Neural progenitor cell (in vitro differentiated cells): ENCODE results near the gene CASP9.

ENCODE experiments used
- CTCF ChIP-seq: fragments of 200-600 bp; sonication (generic); IDR thresholded peaks from 2 replicates; pipeline ENCODE4 v1.5.1; 2017; ENCODE audit warnings: antibody characterized with exemption, mild to moderate bottlenecking
- EZH2 ChIP-seq: fragments of 200-600 bp; sonication (generic); IDR thresholded peaks from 2 replicates; pipeline ENCODE4 v1.6.1; 2017; ENCODE audit warnings: antibody characterized with exemption, mild to moderate bottlenecking, moderate library complexity
- EZH2phosphoT487 ChIP-seq: fragments of 200-600 bp; sonication (generic); IDR thresholded peaks from 2 replicates; pipeline ENCODE4 v1.6.1; 2017; ENCODE audit warnings: antibody characterized with exemption

GRCh38 chr1:15472587-15472986, 51.4 kb downstream of the CASP9 start:
- no peak for TF ChIP-seq EZH2
- no peak for TF ChIP-seq CTCF
- no peak for TF ChIP-seq EZH2phosphoT487
